HepG2 (cell line): ENCODE measurements around the gene MAPKAPK3. TPM values are rescaled to one million over a fixed set of nuclear protein-coding genes. Genes with fewer than 3 reads are reported as not detected.

Source experiments
- ATAC-seq: fragments of 200-7000 bp; cut with Tn5 transposase; 3 replicates; pipeline ENCODE4 v1.9.1; 2020; ENCODE audit warnings: mild to moderate bottlenecking, moderate library complexity
- BruUV-seq: library from RNA; stranded (reverse); fragments of 400-500 nt; replicated peaks from 2 replicates; lab custom pipeline; 2021; lab: Mats Ljungman, UMichigan
- CTCF ChIA-PET: fragments of 300-600 bp; formaldehyde crosslinking; extraction: SDS; loops from one replicate; lab custom pipeline; 2021; ENCODE audit warnings: low total read pairs, inconsistent platforms, low intra/inter-chr PET ratio; lab: Yijun Ruan, JAX
- POLR2A ChIA-PET: fragments of 350-600 bp; sonication (Branson Sonifier 250); formaldehyde crosslinking; loops from one replicate; lab custom pipeline; 2020; ENCODE audit warnings: antibody characterized with exemption, inconsistent platforms; lab: Yijun Ruan, JAX
- DNase-seq: peaks from one replicate; pipeline ENCODE4 v3.0.0-alpha.2; 2015; ENCODE audit warnings: low spot score
- FAIRE-seq: peaks from 3 replicates; lab custom pipeline; 2011; peaks lifted over from hg19 to GRCh38; lab: Jason Lieb, UNC
- H2AFZ ChIP-seq: one replicate; pipeline ENCODE4 v1.6.1; 2011; ENCODE audit warnings: low read length, inconsistent platforms
- H3K27ac ChIP-seq: fragments of 300-600 bp; 3 replicates; pipeline ENCODE4 v1.8.0; 2011; ENCODE audit warnings: mixed run types, mild to moderate bottlenecking, mixed read lengths, low read length, inconsistent platforms; ENCODE audit not compliant: insufficient read depth; ENCODE audit errors: extremely low read length
- H3K27me3 ChIP-seq, 2 experiments: fragments of 200-600 bp in 1 of 2; 2 replicates in 1 of 2; 3 replicates in 1 of 2; pipeline versions ENCODE4 v1.6.0 to v1.8.0; 2011; ENCODE audit warnings: low read length in 2 of 2, mild to moderate bottlenecking in 2 of 2, moderate library complexity in 2 of 2, inconsistent platforms in 1 of 2; ENCODE audit not compliant: insufficient read depth in 2 of 2, control insufficient read depth in 1 of 2
- H3K36me3 ChIP-seq, 2 experiments: fragments of 200-600 bp in 1 of 2; replicated peaks in 1 of 2; 2 replicates in 1 of 2; 3 replicates in 1 of 2; pipeline versions ENCODE4 v1.5.1 to v1.8.0; 2011; ENCODE audit warnings: low read length in 2 of 2, inconsistent platforms in 1 of 2; ENCODE audit not compliant: insufficient read depth in 2 of 2, control insufficient read depth in 1 of 2
- H3K4me1 ChIP-seq: 2 replicates; pipeline ENCODE4 v1.5.1; 2012; ENCODE audit warnings: low read length, inconsistent platforms; ENCODE audit not compliant: insufficient read depth
- H3K4me2 ChIP-seq: 2 replicates; pipeline ENCODE4 v1.6.0; 2011; ENCODE audit warnings: low read depth, low read length, inconsistent platforms
- H3K4me3 ChIP-seq, 3 experiments: fragments of 200-600 bp in 1 of 3; sonication (generic), shearing (Covaris generic) in 1 of 3; replicated peaks in 1 of 3; 2 replicates each; pipeline ENCODE4 v1.5.1; 2011 to 2016; ENCODE audit warnings: low read length in 3 of 3, inconsistent platforms in 2 of 3, low read depth in 2 of 3, mild to moderate bottlenecking in 2 of 3, control low read depth in 1 of 3, mixed read lengths in 1 of 3; ENCODE audit not compliant: insufficient read depth in 1 of 3
- H3K79me2 ChIP-seq: one replicate; pipeline ENCODE4 v1.6.1; 2011; ENCODE audit warnings: low read length, inconsistent platforms; ENCODE audit not compliant: insufficient read depth
- H3K9ac ChIP-seq: 2 replicates; pipeline ENCODE4 v1.6.0; 2011; ENCODE audit warnings: mild to moderate bottlenecking, low read depth, low read length, inconsistent platforms; ENCODE audit not compliant: insufficient read depth
- H3K9me3 ChIP-seq: 2 replicates; pipeline ENCODE4 v1.5.1; 2012; ENCODE audit warnings: mild to moderate bottlenecking, low read length
- H4K20me1 ChIP-seq: 2 replicates; pipeline ENCODE4 v1.6.0; 2011; ENCODE audit warnings: inconsistent platforms, mild to moderate bottlenecking, low read length, moderate library complexity; ENCODE audit not compliant: insufficient read depth
- GTF2F1 ChIP-seq: fragments of 150-350 bp; IDR thresholded peaks from 2 replicates; pipeline ENCODE4 v1.6.1; 2014; ENCODE audit warnings: low read length
- KLF9 ChIP-seq: IDR thresholded peaks from 2 replicates; pipeline ENCODE4 v1.6.1; 2016; ENCODE audit warnings: low read depth
- SMAD1 ChIP-seq: sonication (generic); formaldehyde crosslinking; IDR thresholded peaks from 2 replicates; pipeline ENCODE4 v1.4.0; 2020; ENCODE audit warnings: missing genetic modification reagents, low read depth, mild to moderate bottlenecking, borderline replicate concordance
- THAP9 ChIP-seq: sonication (generic); formaldehyde crosslinking; IDR thresholded peaks from 2 replicates; pipeline ENCODE4; 2020; ENCODE audit warnings: missing genetic modification reagents, mild to moderate bottlenecking, borderline replicate concordance
- YEATS4 ChIP-seq: sonication (generic); formaldehyde crosslinking; IDR thresholded peaks from 2 replicates; pipeline ENCODE4 v1.4.0; 2020; ENCODE audit warnings: missing genetic modification reagents, borderline replicate concordance
- ZNF3 ChIP-seq: IDR thresholded peaks from 2 replicates; pipeline ENCODE4 v1.7.0; 2017; ENCODE audit warnings: inconsistent platforms
- WGBS: methylation state at CpG from one replicate; pipeline ENCODE4 v1.1.6; 2017; ENCODE audit warnings: low lambda C conversion rate; 5-methylcytosine and 5-hydroxymethylcytosine counted together
- in situ Hi-C: cut with HindIII; loops from 2 replicates; pipeline ENCODE4 v1.10.0; 2017; ENCODE audit warnings: low pct_unique_long_range_greater_than_20kb; ENCODE audit not compliant: extremely low pct_ligation_motif_present
- intact Hi-C: fragments of 100-400 bp; cut with micrococcal nuclease; formaldehyde crosslinking; loops from one replicate; pipeline ENCODE4 v1.10.0; 2022; ENCODE audit not compliant: unreplicated experiment
- polyA plus RNA-seq, 8 experiments: library from polyadenylated mRNA; depleted of rRNA in 3 of 8; stranded (reverse) in 7 of 8; unstranded in 1 of 8; fragments of >200 nt; fragmentation: Illumina TruSeq in 4 of 8; extraction: Trizol in 4 of 8; gene quantifications; 2 replicates each; pipeline versions ENCODE4 v1.2.1 to v1.2.3, GENCODE V29; 2011 to 2016; ENCODE audit warnings: low read depth in 4 of 8, missing spikeins in 1 of 8, mixed read lengths in 1 of 8; ENCODE audit not compliant: insufficient read depth in 1 of 8
- total RNA-seq, 5 experiments: library from RNA; depleted of rRNA; stranded (reverse); fragments of >200 nt; fragmentation: Illumina TruSeq; extraction: Trizol; gene quantifications; 2 replicates each; pipeline ENCODE4 v1.2.3, GENCODE V29; 2016; ENCODE audit warnings: low read depth in 1 of 5
- TF ChIP-seq, protein P1 (sequence below): sonication (generic); formaldehyde crosslinking; IDR thresholded peaks from 2 replicates; pipeline ENCODE4 v1.5.0; 2020; ENCODE audit warnings: missing genetic modification reagents, mild to moderate bottlenecking, borderline replicate concordance
- TF ChIP-seq, protein P2 (sequence below), 2 experiments: sonication (generic) in 1 of 2; formaldehyde crosslinking in 1 of 2; IDR thresholded peaks; 2 replicates each; pipeline versions ENCODE4 v1.4.0 to v1.6.1; 2016 to 2020; ENCODE audit warnings: borderline replicate concordance in 1 of 2, low read depth in 1 of 2, mild to moderate bottlenecking in 1 of 2, missing genetic modification reagents in 1 of 2

Gene MAPKAPK3
- total and polyA plus RNA-seq, 2 of the 13 experiments (the other 11 are each of a cell fraction or from before 2014, with no cell fraction given): 39.9 to 41.2 TPM

DNA sequence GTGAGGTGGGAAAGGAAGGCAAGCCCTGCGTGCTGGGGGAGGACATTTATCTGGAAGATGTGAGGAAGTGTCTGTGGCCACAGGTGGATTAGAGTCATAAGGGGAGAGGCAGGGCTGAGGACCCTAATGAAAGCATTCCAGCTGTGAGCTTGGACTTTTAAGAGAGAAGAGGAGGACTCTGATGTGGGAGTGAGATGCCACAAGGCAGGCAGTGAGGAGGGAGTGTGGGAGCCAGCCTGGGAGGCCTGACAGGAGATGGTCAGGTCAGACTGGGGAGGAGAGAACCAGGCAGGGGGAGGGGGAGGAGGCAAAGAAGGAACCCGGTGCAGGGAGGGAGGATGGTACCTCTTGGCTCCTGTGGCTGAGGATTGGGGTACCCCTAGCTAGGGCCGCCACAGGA, 21.0 kb downstream of the MAPKAPK3 start:
- BruUV-seq: no TSS peak
- peaks cover 3% of the 10 kb centered on the region; the same call in 1 of the 2 replicates for H4K20me1 ChIP-seq
- FAIRE-seq (no peak), DNase-seq (no peak), ATAC-seq (no peak)
- 87% methylated on average over 3 of the region's 3 CpGs for WGBS
- CTCF ChIA-PET: no interaction called here
- intact Hi-C loops: no loop called here
- no peaks in the 10 kb centered on the region for H3K9me3 ChIP-seq
- no peaks in the 10 kb centered on the region for H3K4me1 ChIP-seq
- H3K36me3 ChIP-seq: peaks cover 3 to 22% of the 10 kb centered on the region in 2 experiments
- POLR2A ChIA-PET: no interaction called here
- no peak overlapping the region for H3K4me3 ChIP-seq
- no peak overlapping the region for H3K27ac ChIP-seq
- H2AFZ ChIP-seq: no peak overlapping the region
- no peaks in the 10 kb centered on the region for H3K79me2 ChIP-seq
- H3K27me3 ChIP-seq: no peaks in the 10 kb centered on the region
- TF ChIP-seq SMAD1 (CRISPR knock-in tag): no peak
- H3K9ac ChIP-seq: no peak overlapping the region
- in situ Hi-C loops: no loop called here
- H3K4me2 ChIP-seq: no peak overlapping the region

DNA sequence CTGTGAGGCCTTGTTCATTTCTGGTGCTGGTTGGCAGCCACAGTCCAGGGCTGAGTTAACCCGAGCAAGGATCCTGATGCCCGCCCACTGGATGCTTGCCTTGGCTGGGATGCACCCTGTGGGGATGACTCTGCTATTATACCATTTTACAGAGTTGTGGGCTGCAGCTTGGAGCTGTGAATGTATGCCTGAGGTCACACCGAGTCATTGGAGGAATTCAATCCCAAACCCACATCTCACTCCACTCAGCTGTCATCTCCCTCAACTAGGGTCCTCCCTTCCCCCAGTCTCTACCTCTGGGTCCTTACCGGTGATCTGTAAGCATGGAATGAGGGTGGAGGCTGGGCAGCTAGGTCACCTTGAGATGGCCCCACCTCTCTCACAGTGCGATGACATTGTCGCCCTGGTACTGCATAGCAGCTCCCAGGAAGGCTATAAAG, 22.1 kb downstream of the MAPKAPK3 start:
- intact Hi-C loops (no loop called here), in situ Hi-C loops (no loop called here)
- Histone ChIP-seq H3K4me1 (no peaks in the 10 kb centered on the region), H3K27ac (no peak overlapping the region), H4K20me1 (peaks cover 3% of the 10 kb centered on the region; the same call in 1 of the 2 replicates), H3K79me2 (no peaks in the 10 kb centered on the region), H3K36me3 (peaks cover 5 to 27% of the 10 kb centered on the region in 2 experiments), H2AFZ (no peak overlapping the region), H3K9me3 (no peaks in the 10 kb centered on the region), H3K27me3 (no peaks in the 10 kb centered on the region), H3K4me2 (no peak overlapping the region), H3K4me3 (no peak overlapping the region), H3K9ac (no peak overlapping the region)
- ATAC-seq: no peak
- DNase-seq: no peak
- no TSS peak for BruUV-seq
- WGBS: 92% methylated on average over 6 of the region's 6 CpGs
- no peak for FAIRE-seq
- ChIA-PET CTCF (no interaction called here), POLR2A (no interaction called here)
- TF ChIP-seq YEATS4 (CRISPR knock-in tag): no peak
- TF ChIP-seq, protein P1, sequence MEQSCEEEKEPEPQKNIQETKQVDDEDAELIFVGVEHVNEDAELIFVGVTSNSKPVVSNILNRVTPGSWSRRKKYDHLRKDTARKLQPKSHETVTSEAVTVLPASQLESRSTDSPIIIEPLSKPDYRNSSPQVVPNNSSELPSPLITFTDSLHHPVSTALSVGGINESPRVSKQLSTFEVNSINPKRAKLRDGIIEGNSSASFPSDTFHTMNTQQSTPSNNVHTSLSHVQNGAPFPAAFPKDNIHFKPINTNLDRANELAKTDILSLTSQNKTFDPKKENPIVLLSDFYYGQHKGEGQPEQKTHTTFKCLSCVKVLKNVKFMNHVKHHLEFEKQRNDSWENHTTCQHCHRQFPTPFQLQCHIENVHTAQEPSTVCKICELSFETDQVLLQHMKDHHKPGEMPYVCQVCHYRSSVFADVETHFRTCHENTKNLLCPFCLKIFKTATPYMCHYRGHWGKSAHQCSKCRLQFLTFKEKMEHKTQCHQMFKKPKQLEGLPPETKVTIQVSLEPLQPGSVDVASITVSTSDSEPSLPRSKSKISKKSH (CRISPR knock-in tag): no peak
- TF ChIP-seq, protein P2, sequence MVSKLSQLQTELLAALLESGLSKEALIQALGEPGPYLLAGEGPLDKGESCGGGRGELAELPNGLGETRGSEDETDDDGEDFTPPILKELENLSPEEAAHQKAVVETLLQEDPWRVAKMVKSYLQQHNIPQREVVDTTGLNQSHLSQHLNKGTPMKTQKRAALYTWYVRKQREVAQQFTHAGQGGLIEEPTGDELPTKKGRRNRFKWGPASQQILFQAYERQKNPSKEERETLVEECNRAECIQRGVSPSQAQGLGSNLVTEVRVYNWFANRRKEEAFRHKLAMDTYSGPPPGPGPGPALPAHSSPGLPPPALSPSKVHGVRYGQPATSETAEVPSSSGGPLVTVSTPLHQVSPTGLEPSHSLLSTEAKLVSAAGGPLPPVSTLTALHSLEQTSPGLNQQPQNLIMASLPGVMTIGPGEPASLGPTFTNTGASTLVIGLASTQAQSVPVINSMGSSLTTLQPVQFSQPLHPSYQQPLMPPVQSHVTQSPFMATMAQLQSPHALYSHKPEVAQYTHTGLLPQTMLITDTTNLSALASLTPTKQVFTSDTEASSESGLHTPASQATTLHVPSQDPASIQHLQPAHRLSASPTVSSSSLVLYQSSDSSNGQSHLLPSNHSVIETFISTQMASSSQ (IDR thresholded peaks at IDR 0.05; ENCODE audit: low read depth): no peak
- TF ChIP-seq, protein P2 (CRISPR knock-in tag; IDR thresholded peaks at IDR 0.05; ENCODE audit: borderline replicate concordance): no peak
- TF ChIP-seq THAP9: no peak
- TF ChIP-seq ZNF3 (CRISPR knock-in tag): no peak
- no peak for TF ChIP-seq KLF9 (CRISPR knock-in tag)
- TF ChIP-seq GTF2F1: no peak
